GM21529 (cell line): ENCODE results near the gene RENBP.
A peak's percentile ranks its signal among the peaks of the same experiment; 100 is the strongest.

Experiments
- ATAC-seq: cut with Tn5 transposase; IDR thresholded peaks from one replicate; pipeline ENCODE4 v1.9.1; 2021; ENCODE audit not compliant: unreplicated experiment

RENBP gene

DNA sequence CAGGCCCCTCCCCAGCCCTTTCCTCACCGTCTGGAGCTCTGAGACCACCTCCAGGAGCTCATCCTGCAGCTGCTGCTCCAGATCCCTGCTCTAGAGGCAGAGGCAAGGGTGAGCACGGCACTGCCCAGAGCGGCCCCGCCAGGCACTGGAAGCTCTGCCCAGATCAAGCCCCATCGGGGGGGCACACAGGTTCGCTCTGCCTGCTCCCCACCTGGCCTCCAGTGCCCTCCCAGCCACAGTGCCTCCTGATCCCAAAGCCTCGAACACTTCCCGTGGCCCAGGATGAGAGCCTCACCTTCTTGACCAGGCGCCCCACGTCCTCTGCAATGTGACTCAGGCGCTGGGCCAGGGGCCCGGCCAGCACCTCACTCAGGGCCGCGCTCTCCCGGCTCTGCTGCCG lies 23.4 kb downstream of the RENBP start:
- no peak for ATAC-seq

DNA sequence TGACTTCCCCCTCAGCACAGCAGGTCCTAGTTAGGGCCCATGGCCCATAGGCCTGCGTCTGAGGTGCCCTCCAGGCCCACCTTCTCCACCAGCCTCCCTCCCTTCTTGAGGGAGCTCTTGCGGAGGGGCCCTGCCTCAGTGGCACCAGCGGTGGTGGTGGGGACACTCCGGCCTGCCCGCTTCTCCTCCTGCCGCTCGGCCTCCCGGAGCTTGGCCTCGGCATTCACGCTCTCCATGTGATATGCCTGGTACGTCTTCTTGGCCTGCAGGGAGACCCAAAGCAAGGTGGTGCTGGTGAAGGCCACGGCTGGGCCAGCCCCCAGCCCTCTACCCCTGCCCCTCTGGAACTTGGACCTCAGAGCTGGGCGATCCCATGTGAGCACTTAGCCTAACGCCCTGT lies 23.9 kb downstream of the RENBP start:
- no peak for ATAC-seq

DNA sequence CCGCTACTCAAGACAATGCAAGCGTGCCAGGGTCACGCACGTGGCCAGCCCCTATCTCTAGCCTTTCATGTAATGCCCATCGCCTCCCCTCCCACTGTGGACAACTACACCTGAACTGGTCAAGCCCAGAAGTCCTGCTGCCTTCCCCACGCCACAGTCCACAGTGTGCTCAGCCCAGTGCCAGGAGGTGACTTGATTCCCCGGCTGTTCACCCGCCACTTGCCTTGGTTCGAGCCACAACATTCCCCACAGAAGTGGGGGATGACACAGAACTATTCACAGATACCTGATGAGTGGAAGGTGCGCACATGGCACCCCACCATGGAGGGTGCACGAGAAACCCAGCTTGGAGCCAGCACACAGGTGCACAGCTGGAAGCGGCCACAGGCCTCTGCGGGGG lies 25.2 kb downstream of the RENBP start:
- no peak for ATAC-seq

DNA sequence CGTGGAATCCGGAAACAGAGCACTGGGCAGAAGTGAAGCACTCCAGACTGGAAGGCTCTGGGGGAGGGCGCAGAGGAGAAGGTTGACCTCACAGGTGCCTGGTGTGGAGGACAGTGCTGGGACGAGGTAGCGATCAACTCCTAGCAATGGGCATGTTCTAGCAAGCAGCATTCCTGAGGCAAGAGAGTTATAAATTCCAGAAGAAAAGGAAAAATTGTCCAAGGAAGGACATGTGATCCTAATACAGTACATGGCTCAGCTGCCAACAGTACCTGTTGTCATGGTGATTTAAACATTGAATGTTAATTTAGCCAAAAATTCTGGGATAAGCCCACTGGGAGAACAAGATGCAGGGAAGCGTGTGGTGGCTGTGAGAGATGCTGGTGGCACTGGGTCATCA lies 26.6 kb downstream of the RENBP start:
- no peak for ATAC-seq

DNA sequence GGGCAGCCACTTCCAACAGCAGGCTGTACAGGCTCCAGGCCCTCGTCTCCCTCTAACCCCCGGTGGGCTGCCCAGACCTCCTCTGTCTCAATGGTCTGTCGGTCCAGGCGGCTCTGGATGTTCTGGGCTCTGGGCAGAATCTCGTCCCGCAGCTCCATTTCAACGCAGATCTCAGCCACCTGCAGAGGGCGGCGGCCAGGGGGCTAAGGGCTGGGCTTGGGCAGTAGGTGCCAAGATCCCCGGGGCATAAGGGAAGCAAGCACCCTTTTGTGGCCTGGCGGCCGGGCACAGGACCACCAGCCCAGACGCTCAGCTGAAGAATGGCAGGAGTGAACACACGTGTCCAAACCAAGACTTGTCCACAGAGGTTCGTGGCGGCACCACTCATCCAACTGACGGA lies 30.7 kb downstream of the RENBP start:
- no peak for ATAC-seq

DNA sequence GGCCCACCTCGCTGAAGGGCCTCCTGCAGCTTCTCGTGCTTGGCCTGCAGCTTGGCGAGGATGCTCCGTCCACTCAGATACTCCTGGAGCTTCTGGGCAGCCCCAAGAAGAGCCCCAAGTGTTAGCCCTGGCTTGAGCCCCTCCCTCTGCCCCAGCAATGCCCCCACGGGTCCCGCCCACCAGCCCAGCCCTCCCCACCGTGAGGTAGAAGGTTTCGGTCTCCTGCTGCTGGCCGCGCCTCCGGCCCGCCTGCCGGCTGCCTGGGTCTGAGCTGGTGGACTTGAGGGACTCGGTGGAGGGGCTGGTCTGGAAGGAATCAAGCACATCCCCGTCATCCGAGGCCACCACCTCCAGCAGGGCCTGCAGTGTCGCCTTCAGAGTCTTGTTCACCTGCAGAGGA lies 31.2 kb downstream of the RENBP start:
- ATAC-seq = no peak

DNA sequence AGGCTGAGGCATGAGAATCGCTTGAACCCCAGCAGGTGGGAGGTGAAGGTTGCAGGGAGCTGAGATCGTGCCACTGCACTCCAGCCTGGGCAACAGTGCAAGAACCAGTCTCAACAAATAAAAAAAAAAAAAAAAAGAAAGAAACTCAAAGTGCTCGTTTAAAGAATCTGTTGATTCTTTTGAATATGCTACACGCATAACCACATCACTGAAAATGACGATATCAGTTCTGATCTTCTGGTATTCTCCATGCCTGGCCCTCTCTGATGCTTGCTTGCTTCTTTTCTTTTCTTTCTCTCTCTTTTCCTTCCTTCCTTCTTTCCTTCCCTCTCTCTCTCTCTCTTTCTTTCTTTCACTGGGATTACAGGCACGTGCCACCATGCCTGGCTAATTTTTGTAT lies 32.6 kb downstream of the RENBP start:
- ATAC-seq = no peak

DNA sequence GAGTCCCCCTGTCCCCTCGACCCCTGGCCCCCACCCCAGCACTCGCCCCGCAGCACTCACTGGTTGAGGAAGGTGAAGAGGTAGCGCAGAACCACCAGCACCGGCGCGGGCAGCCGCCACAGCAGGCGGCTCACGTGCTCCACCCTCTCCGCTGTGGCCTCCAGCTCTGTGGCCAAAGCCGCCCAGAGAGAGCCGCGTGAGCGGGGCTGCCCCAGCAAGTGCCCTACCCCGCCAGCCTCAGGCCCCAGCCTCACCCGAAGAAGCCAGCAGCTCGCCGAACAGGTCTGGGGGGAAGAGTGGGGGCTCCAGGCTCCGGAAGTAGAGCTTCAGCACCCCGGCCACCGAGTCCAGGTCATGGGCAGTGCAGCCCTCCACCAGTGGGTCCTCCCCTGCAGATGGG lies 34.0 kb downstream of the RENBP start:
- ATAC-seq = no peak

DNA sequence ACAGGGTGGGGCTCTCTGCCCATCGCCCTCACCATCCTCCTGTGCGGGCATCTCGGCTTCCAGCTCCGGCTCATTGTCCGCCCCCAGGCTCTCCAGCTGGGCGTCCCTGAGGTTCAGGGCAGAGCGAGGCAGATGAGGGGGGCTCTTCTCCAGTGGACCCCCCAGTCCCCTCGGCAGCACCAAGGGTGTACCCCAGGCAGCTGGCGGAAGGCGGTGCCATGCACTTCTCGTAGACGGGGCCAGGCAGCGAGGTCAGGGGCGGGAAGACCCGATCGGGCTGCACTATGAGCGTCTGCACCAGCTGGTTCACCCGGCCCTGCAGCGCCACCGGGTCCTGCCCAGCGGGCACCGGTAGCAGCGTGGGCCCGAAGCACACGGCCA lies 34.5 kb downstream of the RENBP start:
- ATAC-seq = no peak

DNA sequence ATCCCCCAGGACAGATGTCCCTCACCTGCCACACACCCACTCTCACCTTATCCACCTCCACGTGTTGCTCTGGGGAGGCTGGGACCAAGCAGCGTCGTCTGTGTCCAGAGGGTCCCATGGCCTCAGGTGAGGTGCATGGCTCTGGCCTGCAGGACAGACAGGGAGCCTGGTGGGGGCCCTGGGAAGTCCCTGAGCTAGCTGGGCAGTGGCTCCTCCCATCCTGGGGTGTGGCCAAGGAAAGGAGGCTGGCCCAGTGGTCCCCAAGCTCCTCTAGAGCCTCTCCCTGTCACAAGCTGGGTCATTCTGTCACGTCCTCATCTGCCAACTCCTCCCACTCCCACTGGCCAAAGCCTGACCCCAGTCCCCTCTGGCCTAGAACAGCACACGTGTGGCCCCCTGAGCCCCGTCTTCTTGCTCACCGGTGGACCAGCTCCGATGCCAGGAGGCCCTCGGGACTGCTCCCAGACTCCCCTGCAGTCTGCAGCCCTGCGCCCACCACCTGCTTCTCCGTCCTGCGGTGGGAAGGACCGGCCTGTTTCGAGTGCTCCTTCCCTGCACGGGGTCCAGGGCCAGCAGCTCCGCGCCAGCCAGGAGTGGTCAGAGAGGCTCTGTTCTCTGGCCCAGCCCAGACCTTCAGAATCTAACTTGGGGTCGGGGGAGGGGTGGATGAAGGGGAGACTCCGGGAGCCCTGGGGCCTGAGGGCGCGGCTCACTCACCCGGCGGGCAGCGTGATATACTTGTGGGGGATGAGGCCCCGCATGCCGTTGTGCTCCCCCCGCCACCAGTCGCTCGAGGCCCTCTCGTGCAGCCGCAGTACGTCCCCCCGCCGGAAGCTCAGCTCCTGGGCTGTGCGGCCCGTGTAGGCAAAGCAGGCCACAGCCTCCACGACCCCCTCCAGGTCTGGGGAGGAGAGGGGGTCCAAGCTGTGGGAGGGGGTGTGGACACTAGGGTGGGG lies 35.1 kb downstream of the RENBP start:
- ATAC-seq = peak; percentile 42

DNA sequence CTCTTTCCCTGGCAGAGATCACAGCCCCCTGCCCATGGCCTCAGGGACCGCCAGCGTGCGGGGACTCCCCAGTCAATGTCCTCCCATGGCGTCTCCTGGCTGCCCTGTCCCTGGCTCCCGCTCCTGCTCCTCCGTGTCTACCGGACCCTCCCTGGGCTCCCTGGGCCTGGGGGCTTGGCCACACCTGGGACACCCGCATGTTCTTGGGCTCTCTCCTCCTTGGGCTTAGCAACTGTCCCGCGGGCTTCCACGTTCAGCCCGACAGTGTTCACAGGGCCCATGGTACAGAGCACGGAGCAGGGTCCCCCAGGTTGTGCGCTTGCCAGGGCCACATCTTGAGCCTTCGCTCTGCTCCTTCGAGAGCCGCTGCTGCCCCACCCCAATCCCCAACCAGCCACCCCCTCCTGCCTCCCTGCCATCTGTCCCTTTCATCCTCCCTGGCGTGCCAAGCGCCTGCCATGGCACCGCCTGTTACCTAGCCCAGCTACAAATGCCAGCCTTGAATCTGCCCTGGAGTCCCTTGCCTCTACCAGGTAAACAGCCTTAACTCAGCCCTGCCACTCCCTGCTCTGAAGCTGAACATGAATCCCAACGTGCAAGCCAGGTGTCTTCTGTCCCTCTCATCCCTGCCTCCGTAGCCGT lies 36.1 kb downstream of the RENBP start:
- no peak for ATAC-seq

DNA sequence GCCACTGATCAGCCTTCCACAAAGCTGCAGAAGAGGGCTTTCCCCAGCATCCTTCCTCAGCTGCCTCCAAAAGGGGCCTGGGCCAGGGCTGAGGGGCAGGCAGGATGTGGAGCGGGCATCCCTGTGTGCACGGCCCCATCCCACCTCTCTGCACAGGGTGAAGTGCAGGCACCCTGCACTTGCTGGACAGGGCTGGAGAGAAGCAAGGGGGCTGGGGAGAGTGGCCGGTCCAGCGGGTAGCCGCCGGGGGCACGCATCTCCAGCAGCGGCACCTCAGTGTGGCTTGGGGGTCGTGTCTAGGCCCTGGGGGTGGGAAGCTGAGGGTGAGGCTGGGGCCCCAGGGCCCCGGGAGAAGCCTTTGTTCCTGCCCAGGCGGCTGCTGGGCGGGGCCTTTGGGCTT lies 37.0 kb downstream of the RENBP start:
- no peak for ATAC-seq

DNA sequence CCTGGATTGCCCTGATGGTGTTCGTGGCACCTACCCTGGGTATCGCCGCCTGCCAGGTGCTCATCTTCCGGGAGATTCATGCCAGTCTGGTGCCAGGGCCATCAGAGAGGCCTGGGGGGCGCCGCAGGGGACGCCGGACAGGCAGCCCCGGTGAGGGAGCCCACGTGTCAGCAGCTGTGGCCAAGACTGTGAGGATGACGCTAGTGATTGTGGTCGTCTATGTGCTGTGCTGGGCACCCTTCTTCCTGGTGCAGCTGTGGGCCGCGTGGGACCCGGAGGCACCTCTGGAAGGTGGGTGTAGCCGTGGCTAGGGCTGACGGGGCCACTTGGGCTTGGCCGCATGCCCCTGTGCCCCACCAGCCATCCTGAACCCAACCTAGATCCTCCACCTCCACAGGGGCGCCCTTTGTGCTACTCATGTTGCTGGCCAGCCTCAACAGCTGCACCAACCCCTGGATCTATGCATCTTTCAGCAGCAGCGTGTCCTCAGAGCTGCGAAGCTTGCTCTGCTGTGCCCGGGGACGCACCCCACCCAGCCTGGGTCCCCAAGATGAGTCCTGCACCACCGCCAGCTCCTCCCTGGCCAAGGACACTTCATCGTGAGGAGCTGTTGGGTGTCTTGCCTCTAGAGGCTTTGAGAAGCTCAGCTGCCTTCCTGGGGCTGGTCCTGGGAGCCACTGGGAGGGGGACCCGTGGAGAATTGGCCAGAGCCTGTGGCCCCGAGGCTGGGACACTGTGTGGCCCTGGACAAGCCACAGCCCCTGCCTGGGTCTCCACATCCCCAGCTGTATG lies 38.1 kb downstream of the RENBP start:
- ATAC-seq = no peak

DNA sequence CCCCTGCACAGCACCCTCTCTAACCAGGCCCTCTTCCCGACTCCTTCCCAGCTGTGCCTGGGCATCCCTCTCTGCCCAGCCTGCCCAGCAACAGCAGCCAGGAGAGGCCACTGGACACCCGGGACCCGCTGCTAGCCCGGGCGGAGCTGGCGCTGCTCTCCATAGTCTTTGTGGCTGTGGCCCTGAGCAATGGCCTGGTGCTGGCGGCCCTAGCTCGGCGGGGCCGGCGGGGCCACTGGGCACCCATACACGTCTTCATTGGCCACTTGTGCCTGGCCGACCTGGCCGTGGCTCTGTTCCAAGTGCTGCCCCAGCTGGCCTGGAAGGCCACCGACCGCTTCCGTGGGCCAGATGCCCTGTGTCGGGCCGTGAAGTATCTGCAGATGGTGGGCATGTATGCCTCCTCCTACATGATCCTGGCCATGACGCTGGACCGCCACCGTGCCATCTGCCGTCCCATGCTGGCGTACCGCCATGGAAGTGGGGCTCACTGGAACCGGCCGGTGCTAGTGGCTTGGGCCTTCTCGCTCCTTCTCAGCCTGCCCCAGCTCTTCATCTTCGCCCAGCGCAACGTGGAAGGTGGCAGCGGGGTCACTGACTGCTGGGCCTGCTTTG lies 38.9 kb downstream of the RENBP start:
- ATAC-seq = no peak

DNA sequence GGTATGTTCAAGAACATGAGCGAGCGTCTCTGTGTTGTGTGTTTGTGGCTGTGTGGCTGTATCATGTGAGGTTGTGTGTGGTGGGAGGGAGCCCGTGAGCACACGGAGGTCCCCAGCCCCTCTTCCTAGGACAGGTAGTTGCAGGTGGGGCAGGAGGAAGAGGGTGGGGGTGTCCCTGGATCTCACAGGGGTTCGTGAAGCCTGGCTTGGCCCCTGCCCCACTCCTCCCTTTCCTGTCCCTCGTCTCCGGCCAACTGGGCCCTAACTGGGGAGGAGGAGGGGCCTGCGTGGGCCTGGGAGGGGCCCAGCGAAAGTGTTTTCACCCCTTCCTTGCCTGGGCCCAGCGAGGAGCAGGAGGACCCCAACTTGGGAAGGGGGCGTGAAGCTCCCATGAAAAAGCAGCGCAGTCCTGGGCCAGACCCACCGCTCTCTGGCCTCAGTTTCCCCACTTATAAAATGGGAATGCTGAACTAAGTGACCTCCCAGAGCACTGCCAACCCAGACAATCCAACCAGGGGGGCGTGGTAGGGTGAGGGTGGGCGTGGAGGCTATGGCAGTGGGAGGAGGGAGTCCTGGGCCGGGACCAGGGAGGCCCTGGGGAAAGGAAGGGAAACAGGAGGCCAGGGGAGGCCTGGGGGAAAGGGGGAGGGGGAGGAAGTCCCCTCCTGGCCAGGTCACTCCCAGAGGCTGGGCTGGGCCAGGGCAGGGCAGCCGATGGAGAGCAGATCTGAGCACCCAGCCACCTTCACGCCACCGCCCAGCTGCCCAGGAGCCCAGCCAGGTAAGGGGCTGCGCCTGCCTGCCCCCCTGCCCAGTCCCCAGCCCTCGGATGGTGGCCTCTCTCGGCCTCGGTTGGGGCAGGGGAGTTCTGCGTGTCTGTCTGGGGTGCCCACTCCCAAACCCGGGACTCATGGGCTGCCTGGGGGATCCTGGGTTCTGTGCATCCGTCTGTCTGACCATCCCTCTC lies 40.2 kb downstream of the RENBP start, which contains the start of gene AVPR2:
TSS of gene AVPR2 (plus strand) at position 683 of the 967 bp plus-strand sequence. CDS start 473 bp downstream, outside the sequence.
- no peak for ATAC-seq

DNA sequence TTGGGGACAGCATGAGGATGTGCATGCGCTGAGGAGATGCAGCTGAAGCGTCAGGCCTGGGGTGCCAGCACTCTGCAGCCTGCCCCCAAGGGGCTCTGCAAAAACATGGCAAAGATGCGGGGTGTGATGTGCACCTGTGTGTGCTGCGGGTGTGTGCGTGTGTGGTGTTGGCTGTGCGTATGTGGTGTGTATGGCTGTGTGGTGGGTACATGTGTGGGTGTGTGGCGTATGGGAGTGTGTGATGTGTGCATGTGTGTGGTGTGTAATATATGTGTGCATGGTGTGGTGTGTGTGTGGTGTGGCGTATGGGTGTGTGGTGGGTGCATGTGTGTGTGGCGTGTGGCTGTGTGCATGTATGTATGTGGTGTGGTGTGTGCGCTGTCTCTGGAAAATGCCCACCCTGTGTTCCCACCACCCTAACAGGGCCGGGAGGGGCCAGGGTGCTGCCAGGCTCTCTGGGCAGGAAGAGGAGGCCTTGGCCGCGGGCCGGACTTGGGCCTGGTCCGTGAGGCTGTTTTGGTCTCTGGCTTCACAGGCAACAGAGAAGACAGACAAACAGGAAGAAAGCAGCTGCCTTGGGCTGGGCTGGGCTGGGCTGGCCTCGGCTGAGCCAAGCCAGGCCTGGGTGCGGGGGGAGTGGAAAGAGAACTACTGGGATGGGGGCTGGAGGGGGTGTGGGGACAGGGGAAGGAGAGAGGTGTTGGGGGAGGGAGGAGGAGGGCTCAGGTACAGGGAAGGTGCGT lies 41.0 kb downstream of the RENBP start:
- no peak for ATAC-seq

DNA sequence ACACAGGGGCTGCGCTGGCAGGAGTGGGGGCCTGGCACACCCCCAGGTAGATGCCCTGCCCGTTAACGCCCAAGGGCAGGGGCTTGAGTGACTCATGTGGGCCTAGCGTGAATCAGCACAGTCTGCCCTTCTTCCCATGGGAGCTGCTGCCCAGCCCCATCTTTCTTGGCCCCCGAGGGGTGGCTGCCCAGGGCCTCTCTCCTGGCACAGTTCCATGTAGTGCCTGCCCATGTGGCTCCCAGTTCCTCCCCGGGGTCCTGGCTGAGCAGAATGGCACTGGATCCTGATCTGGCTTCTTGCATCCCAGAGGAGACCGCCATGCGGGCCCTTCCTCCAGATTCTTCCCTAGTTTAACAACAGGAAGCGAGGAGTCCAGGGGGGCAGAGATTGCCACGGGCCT lies 42.1 kb downstream of the RENBP start:
- ATAC-seq = no peak

DNA sequence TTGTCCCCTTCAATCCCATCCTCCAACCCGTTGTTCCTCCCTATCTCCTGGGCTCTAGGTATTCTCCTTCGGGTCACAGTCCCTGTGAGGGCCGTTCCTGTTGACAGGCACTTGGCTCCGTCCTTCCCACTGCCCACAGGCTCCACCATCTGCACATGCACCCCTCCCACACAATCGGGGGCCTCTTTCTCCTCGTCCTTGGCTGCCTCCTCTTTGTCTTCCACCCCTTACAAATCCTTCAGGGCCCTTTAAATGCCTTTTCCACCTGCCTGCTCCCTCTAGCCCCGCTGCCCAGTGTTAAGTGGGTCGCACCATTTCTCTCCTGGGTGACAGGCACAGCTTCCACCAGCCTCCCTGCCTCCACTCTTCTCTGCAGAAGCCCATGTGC lies 42.7 kb downstream of the RENBP start:
- ATAC-seq = no peak
